Right atrium auricular region (tissue), 2 donors: Measurements from ENCODE around the gene PLXNB3. TPM values are rescaled to one million over a fixed set of nuclear protein-coding genes. Genes with fewer than 3 reads are reported as not detected.

Experiments
- DNase-seq: peaks from one replicate; pipeline ENCODE4 v3.0.0-alpha.2; 2019; ENCODE audit warnings: low spot score
- H3K27ac ChIP-seq, 2 donors: fragments of 200-600 bp; sonication (generic); 1 replicate in 1 of 2; 2 replicates in 1 of 2; pipeline ENCODE4 v1.5.1; 2016 to 2019
- H3K27me3 ChIP-seq, 2 donors: fragments of 200-600 bp; sonication (generic); one replicate each; pipeline versions ENCODE4 v1.5.1 to v1.6.0; 2017 to 2019
- H3K36me3 ChIP-seq: fragments of 200-600 bp; sonication (generic); one replicate; pipeline ENCODE4 v1.5.1; 2016
- H3K4me1 ChIP-seq, 2 donors: fragments of 200-600 bp; sonication (generic); one replicate each; pipeline versions ENCODE4 v1.5.1 to v1.6.0; 2017 to 2019
- H3K4me3 ChIP-seq, 2 donors: fragments of 200-600 bp; sonication (generic); 1 replicate in 1 of 2; 2 replicates in 1 of 2; pipeline ENCODE4 v1.5.1; 2017 to 2019; ENCODE audit warnings: mild to moderate bottlenecking in 1 of 2, moderate library complexity in 1 of 2
- H3K9me3 ChIP-seq, 2 donors: fragments of 200-600 bp; sonication (generic); one replicate each; pipeline ENCODE4 v1.5.1; 2019
- total RNA-seq, 2 donors: library from RNA; depleted of rRNA; stranded (reverse); fragments of >200 nt; gene quantifications; one replicate each; pipeline ENCODE4 v1.1.0, GENCODE V29; 2016
- TF ChIP-seq, protein P1 (sequence below), 2 donors: fragments of 200-600 bp; sonication (generic); IDR thresholded peaks; one replicate each; pipeline ENCODE4 v1.5.1; 2019; ENCODE audit warnings: antibody characterized with exemption in 2 of 2

PLXNB3 gene
- total RNA-seq, 2 donors from 2014 or later, result 5.6 to 8.2 TPM

GRCh38 chrX:153820601-153821000 is 56.6 kb downstream of the PLXNB3 start:
- H3K36me3 ChIP-seq, result no peaks in the 10 kb centered on the region
- H3K27ac ChIP-seq, result no peak overlapping the region
- H3K4me3 ChIP-seq, result no peak overlapping the region
- no peaks in the 10 kb centered on the region for H3K27me3 ChIP-seq
- DNase-seq, result no peak
- peaks cover 0 to 6% of the 10 kb centered on the region in 2 donors for H3K4me1 ChIP-seq
- no peaks in the 10 kb centered on the region for H3K9me3 ChIP-seq
- TF ChIP-seq, protein P1, sequence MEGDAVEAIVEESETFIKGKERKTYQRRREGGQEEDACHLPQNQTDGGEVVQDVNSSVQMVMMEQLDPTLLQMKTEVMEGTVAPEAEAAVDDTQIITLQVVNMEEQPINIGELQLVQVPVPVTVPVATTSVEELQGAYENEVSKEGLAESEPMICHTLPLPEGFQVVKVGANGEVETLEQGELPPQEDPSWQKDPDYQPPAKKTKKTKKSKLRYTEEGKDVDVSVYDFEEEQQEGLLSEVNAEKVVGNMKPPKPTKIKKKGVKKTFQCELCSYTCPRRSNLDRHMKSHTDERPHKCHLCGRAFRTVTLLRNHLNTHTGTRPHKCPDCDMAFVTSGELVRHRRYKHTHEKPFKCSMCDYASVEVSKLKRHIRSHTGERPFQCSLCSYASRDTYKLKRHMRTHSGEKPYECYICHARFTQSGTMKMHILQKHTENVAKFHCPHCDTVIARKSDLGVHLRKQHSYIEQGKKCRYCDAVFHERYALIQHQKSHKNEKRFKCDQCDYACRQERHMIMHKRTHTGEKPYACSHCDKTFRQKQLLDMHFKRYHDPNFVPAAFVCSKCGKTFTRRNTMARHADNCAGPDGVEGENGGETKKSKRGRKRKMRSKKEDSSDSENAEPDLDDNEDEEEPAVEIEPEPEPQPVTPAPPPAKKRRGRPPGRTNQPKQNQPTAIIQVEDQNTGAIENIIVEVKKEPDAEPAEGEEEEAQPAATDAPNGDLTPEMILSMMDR (IDR thresholded peaks at IDR 0.05), result no peak

- H3K9me3 ChIP-seq, result no peaks in the 10 kb centered on the region
- TF ChIP-seq, protein P1 (IDR thresholded peaks at IDR 0.05), result no peak
- no peaks in the 10 kb centered on the region for H3K36me3 ChIP-seq
- DNase-seq, result no peak
- no peak overlapping the region for H3K4me3 ChIP-seq
- no peak overlapping the region for H3K27ac ChIP-seq
- H3K4me1 ChIP-seq, result peaks cover 0 to 6% of the 10 kb centered on the region in 2 donors
- H3K27me3 ChIP-seq, result no peaks in the 10 kb centered on the region
Observed at GRCh38 chrX:153821066-153821465, 57.0 kb downstream of the PLXNB3 start.

DNA sequence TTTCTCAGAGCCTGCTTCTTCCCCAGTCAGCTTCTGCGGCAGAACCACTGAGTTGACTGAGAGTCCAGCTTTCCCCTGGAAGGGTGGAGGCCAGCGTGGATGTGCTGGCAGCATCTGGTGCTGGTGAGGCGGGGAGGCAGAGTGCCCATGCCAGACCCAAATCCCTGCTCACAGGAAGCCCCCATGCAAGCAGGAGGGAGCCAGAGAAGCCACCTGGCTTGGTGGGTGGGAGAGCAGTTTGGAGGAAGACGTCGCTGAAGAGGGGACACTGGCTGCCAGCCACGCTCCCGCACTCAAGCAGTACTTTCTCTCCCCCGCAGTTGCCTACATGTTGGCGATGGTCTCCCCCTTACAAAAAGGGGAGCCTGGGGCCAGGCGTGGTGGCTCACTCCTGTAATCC is 60.3 kb downstream of the PLXNB3 start:
- Histone ChIP-seq H3K4me1 (peaks cover 0 to 6% of the 10 kb centered on the region in 2 donors), H3K27ac (no peak overlapping the region), H3K36me3 (no peaks in the 10 kb centered on the region), H3K9me3 (no peaks in the 10 kb centered on the region), H3K27me3 (peaks cover 0 to 6% of the 10 kb centered on the region in 2 donors), H3K4me3 (no peak overlapping the region)
- TF ChIP-seq, protein P1 (IDR thresholded peaks at IDR 0.05), result no peak
- no peak for DNase-seq

GRCh38 chrX:153825042-153825441 is 61.0 kb downstream of the PLXNB3 start:
- H3K27ac ChIP-seq, result no peak overlapping the region
- no peaks in the 10 kb centered on the region for H3K36me3 ChIP-seq
- H3K9me3 ChIP-seq, result no peaks in the 10 kb centered on the region
- no peak overlapping the region for H3K4me3 ChIP-seq
- DNase-seq, result no peak
- TF ChIP-seq, protein P1 (IDR thresholded peaks at IDR 0.05), result no peak
- peaks cover 0 to 9% of the 10 kb centered on the region in 2 donors for H3K27me3 ChIP-seq
- peaks cover 0 to 13% of the 10 kb centered on the region in 2 donors for H3K4me1 ChIP-seq

Other genes with a start within 250 kb of the PLXNB3 start
- gene ATP2B3, start 246.6 kb upstream of the PLXNB3 start, total RNA-seq, result not detected
- gene CCNQ, start 165.1 kb upstream of the PLXNB3 start, total RNA-seq, result 10 to 100 TPM; 48.0 to 65.0 TPM
- gene DUSP9, start 117.0 kb upstream of the PLXNB3 start, total RNA-seq, result not detected
- gene PNCK, start 90.4 kb upstream of the PLXNB3 start, total RNA-seq, result 10 to 100 TPM in 1 of 2 donors, 1 to 10 TPM in 1; 4.0 to 42.4 TPM
- gene SLC6A8, start 76.3 kb upstream of the PLXNB3 start, total RNA-seq, result 10 to 100 TPM; 71.3 to 76.6 TPM
- gene BCAP31, start 39.9 kb upstream of the PLXNB3 start, total RNA-seq, result 100 to 1,000 TPM in 1 of 2 donors, 10 to 100 TPM in 1; 86.3 to 109 TPM
- 10 to 100 TPM; 15.2 to 18.0 TPM for gene ABCD1, start 39.4 kb upstream of the PLXNB3 start, total RNA-seq
- gene SRPK3, start 16.8 kb downstream of the PLXNB3 start, total RNA-seq, result 10 to 100 TPM; 19.4 to 24.6 TPM
- gene IDH3G, start 30.1 kb downstream of the PLXNB3 start, total RNA-seq, result 100 to 1,000 TPM; 116 to 135 TPM
- 100 to 1,000 TPM; 219 to 238 TPM for gene SSR4, start 30.4 kb downstream of the PLXNB3 start, total RNA-seq
- gene PDZD4, start 66.3 kb downstream of the PLXNB3 start, total RNA-seq, result 1 to 10 TPM; 2.1 to 7.1 TPM
- gene L1CAM, start 121.9 kb downstream of the PLXNB3 start, total RNA-seq, result 1 to 10 TPM; 6.3 to 7.0 TPM
- 1 to 10 TPM; 2.3 to 4.7 TPM for gene AVPR2, start 140.4 kb downstream of the PLXNB3 start, total RNA-seq
- gene ARHGAP4, start 162.0 kb downstream of the PLXNB3 start, total RNA-seq, result 1 to 10 TPM; 7.6 to 8.9 TPM
- gene NAA10, start 170.8 kb downstream of the PLXNB3 start, total RNA-seq, result 10 to 100 TPM; 66.5 to 70.2 TPM
- gene RENBP, start 180.4 kb downstream of the PLXNB3 start, total RNA-seq, result 10 to 100 TPM in 1 of 2 donors, 1 to 10 TPM in 1; 6.2 to 10.6 TPM
- gene HCFC1, start 207.6 kb downstream of the PLXNB3 start, total RNA-seq, result 10 to 100 TPM; 40.8 to 54.7 TPM
- gene TMEM187, start 208.5 kb downstream of the PLXNB3 start, total RNA-seq, result 1 to 10 TPM; 4.7 to 6.4 TPM